K562 (cell line): ENCODE results near the gene RBM3. TPM values are rescaled to one million over a fixed set of nuclear protein-coding genes. Genes with fewer than 3 reads are reported as not detected.

Experiments used
- ATAC-seq: fragments of 200-7000 bp; cut with Tn5 transposase; 3 replicates; pipeline ENCODE4 v1.9.1; 2020; ENCODE audit warnings: moderate library complexity
- BruUV-seq: library from RNA; stranded (reverse); fragments of 400-500 nt; replicated peaks from 2 replicates; lab custom pipeline; 2021; lab: Mats Ljungman, UMichigan
- CTCF ChIA-PET: fragments of 300-600 bp; formaldehyde crosslinking; extraction: SDS; loops from one replicate; lab custom pipeline; 2021; ENCODE audit warnings: low intra/inter-chr PET ratio; lab: Yijun Ruan, JAX
- POLR2A ChIA-PET: fragments of 300-600, 350-650 bp; sonication (Branson Sonifier 250); formaldehyde crosslinking; extraction: SDS; loops from one replicate; lab custom pipeline; 2021; ENCODE audit warnings: antibody characterized with exemption, inconsistent platforms; lab: Yijun Ruan, JAX
- DNase-seq, 4 experiments: peaks; one replicate each; pipeline versions ENCODE4 v3.0.0 to v3.0.0-alpha.2; 2011 to 2018; ENCODE audit warnings: low spot score in 3 of 4, mixed read lengths in 3 of 4; ENCODE audit errors: extremely low read depth in 1 of 4
- FAIRE-seq: peaks from 2 replicates; lab custom pipeline; 2011; peaks lifted over from hg19 to GRCh38; lab: Jason Lieb, UNC
- H2AFZ ChIP-seq: 2 replicates; pipeline ENCODE4 v1.6.0; 2011; ENCODE audit warnings: low read depth, low read length, control low read depth, inconsistent platforms
- H3K27ac ChIP-seq: fragments of 200-600 bp; 3 replicates; pipeline ENCODE4 v1.8.0; 2011; ENCODE audit warnings: low read depth, mild to moderate bottlenecking, control low read depth, inconsistent platforms, low read length, moderate library complexity, mixed read lengths; ENCODE audit errors: extremely low read depth
- H3K27me3 ChIP-seq, 2 experiments: fragments of 300-600 bp in 1 of 2; 2 replicates in 1 of 2; 3 replicates in 1 of 2; pipeline versions ENCODE4 v1.6.0 to v1.8.0; 2011; ENCODE audit warnings: inconsistent platforms in 2 of 2, low read length in 2 of 2, mild to moderate bottlenecking in 1 of 2, mixed read lengths in 1 of 2, moderate library complexity in 1 of 2; ENCODE audit not compliant: control insufficient read depth in 2 of 2, insufficient read depth in 2 of 2
- H3K36me3 ChIP-seq: fragments of 300-600 bp; 3 replicates; pipeline ENCODE4 v1.8.0; 2011; ENCODE audit warnings: mild to moderate bottlenecking, low read length, inconsistent platforms; ENCODE audit not compliant: control insufficient read depth, insufficient read depth
- H3K4me1 ChIP-seq, 2 experiments: fragments of 200-600 bp in 1 of 2; replicated peaks in 1 of 2; 2 replicates in 1 of 2; 3 replicates in 1 of 2; pipeline versions ENCODE4 v1.5.1 to v1.8.0; 2011; ENCODE audit warnings: inconsistent platforms in 2 of 2, low read length in 2 of 2, mild to moderate bottlenecking in 1 of 2, mixed read lengths in 1 of 2, moderate library complexity in 1 of 2; ENCODE audit not compliant: control insufficient read depth in 2 of 2, insufficient read depth in 2 of 2
- H3K4me2 ChIP-seq: 2 replicates; pipeline ENCODE4 v1.6.1; 2011; ENCODE audit warnings: low read length, control low read depth, inconsistent platforms, mixed read lengths; ENCODE audit not compliant: insufficient read depth
- H3K4me3 ChIP-seq: fragments of 200-600 bp; sonication (generic), shearing (Covaris generic); 2 replicates; pipeline ENCODE4 v1.5.1; 2016; ENCODE audit warnings: control low read depth, inconsistent platforms
- H3K79me2 ChIP-seq: fragments of 200-600 bp; 3 replicates; pipeline ENCODE4 v1.8.0; 2011; ENCODE audit warnings: low read length, inconsistent platforms; ENCODE audit not compliant: control insufficient read depth, insufficient read depth
- H3K9ac ChIP-seq, 2 experiments: 2 replicates each; pipeline versions ENCODE4 v1.6.0 to v1.6.1; 2011; ENCODE audit warnings: low read depth in 2 of 2, low read length in 2 of 2, control low read depth in 1 of 2, inconsistent platforms in 1 of 2, mild to moderate bottlenecking in 1 of 2, mixed read lengths in 1 of 2; ENCODE audit not compliant: insufficient read depth in 1 of 2
- H3K9me1 ChIP-seq: one replicate; pipeline ENCODE4 v1.6.0; 2011; ENCODE audit warnings: inconsistent platforms, mild to moderate bottlenecking, low read length, moderate library complexity; ENCODE audit not compliant: control insufficient read depth, insufficient read depth
- H3K9me3 ChIP-seq: replicated peaks from 2 replicates; pipeline ENCODE4 v1.5.1; 2011; ENCODE audit warnings: low read depth, low read length, inconsistent platforms; ENCODE audit not compliant: control insufficient read depth, insufficient read depth
- H4K20me1 ChIP-seq: replicated peaks from 2 replicates; pipeline ENCODE4 v1.6.1; 2011; ENCODE audit warnings: low read length, inconsistent platforms, mixed read lengths; ENCODE audit not compliant: control insufficient read depth, insufficient read depth
- CBX2 ChIP-seq: fragments of 200-600 bp; sonication (generic); IDR thresholded peaks from one replicate; pipeline ENCODE4 v1.6.1; 2012; ENCODE audit warnings: mild to moderate bottlenecking, low read length, inconsistent platforms; ENCODE audit not compliant: insufficient read depth, poor library complexity, severe bottlenecking
- CHCHD3 ChIP-seq: fragments of 250-450 bp; sonication (Bioruptor Pico); IDR thresholded peaks from 2 replicates; pipeline ENCODE4 v2.1.2; 2022; ENCODE audit warnings: mild to moderate bottlenecking
- CUX1 ChIP-seq: fragments of 200-800 bp; sonication (Bioruptor generic); IDR thresholded peaks from 2 replicates; pipeline ENCODE4 v1.6.1; 2016; ENCODE audit warnings: missing genetic modification characterization, missing compliant biosample characterization
- ELF1 ChIP-seq: fragments of 200-800 bp; sonication (Bioruptor generic); IDR thresholded peaks from 2 replicates; pipeline ENCODE4 v1.6.1; 2016; ENCODE audit warnings: missing genetic modification characterization, missing compliant biosample characterization
- HCFC1 ChIP-seq: IDR thresholded peaks from 2 replicates; pipeline ENCODE4 v1.6.1; 2012; ENCODE audit warnings: low read depth, low read length, improper control_type of control experiment
- HLTF ChIP-seq: fragments of 450-650 bp; IDR thresholded peaks from 2 replicates; pipeline ENCODE4 v1.6.1; 2016
- IRF9 ChIP-seq: fragments of 450-650 bp; IDR thresholded peaks from 2 replicates; pipeline ENCODE4 v1.6.1; 2016; ENCODE audit warnings: missing biosample characterization, missing genetic modification characterization
- MAFG ChIP-seq: fragments of 450-650 bp; conservative IDR thresholded peaks from 2 replicates; pipeline ENCODE4 v1.6.1; 2016; ENCODE audit warnings: missing genetic modification characterization, missing compliant biosample characterization
- MEF2D ChIP-seq: conservative IDR thresholded peaks from 2 replicates; pipeline ENCODE4 v1.6.1; 2016; ENCODE audit warnings: low read depth, missing genetic modification characterization, missing compliant biosample characterization
- MEIS2 ChIP-seq: fragments of 450-650 bp; IDR thresholded peaks from 2 replicates; pipeline ENCODE4 v1.6.1; 2014; ENCODE audit warnings: mild to moderate bottlenecking; ENCODE audit not compliant: partially characterized antibody
- MYNN ChIP-seq, 2 experiments: sonication (generic); formaldehyde crosslinking in 1 of 2; IDR thresholded peaks; 2 replicates each; pipeline versions ENCODE4 v1.5.0 to v1.6.1; 2016 to 2020; ENCODE audit warnings: antibody characterized with exemption in 1 of 2, missing genetic modification reagents in 1 of 2
- NFXL1 ChIP-seq: fragments of 450-650 bp; formaldehyde crosslinking; IDR thresholded peaks from 2 replicates; pipeline ENCODE4 v1.4.0; 2021; ENCODE audit warnings: mild to moderate bottlenecking
- PTBP1 ChIP-seq: fragments of 200-400 bp; formaldehyde crosslinking; IDR thresholded peaks from 2 replicates; pipeline ENCODE4 v1.6.1; 2017; ENCODE audit warnings: low read depth, low read length
- RB1 ChIP-seq: fragments of 450-650 bp; IDR thresholded peaks from 2 replicates; pipeline ENCODE4 v1.6.1; 2017; ENCODE audit warnings: low read depth, mild to moderate bottlenecking
- STAG1 ChIP-seq: sonication (generic); formaldehyde crosslinking; IDR thresholded peaks from 2 replicates; pipeline ENCODE4 v1.5.0; 2020; ENCODE audit warnings: missing genetic modification reagents, borderline replicate concordance
- ZNF311 ChIP-seq: fragments of 250-450 bp; sonication (Bioruptor Pico); IDR thresholded peaks from 2 replicates; pipeline ENCODE4 v1.4.0; 2020; ENCODE audit warnings: mild to moderate bottlenecking, moderate library complexity
- ZNF561 ChIP-seq: fragments of 450-650 bp; formaldehyde crosslinking; conservative IDR thresholded peaks from 2 replicates; pipeline ENCODE4 v1.4.0; 2020; ENCODE audit warnings: mild to moderate bottlenecking, moderate library complexity
- ZNF778 ChIP-seq: fragments of 450-650 bp; formaldehyde crosslinking; IDR thresholded peaks from 2 replicates; pipeline ENCODE4 v1.4.0; 2020; ENCODE audit warnings: mild to moderate bottlenecking, moderate library complexity
- WGBS: fragments of 100-300 bp; shearing (Covaris generic); methylation state at CpG from one replicate; pipeline ENCODE4 v1.1.6; 2016; ENCODE audit warnings: low coverage, mixed read lengths; ENCODE audit not compliant: insufficient coverage; ENCODE audit errors: missing lambda C conversion rate; 5-methylcytosine and 5-hydroxymethylcytosine counted together
- in situ Hi-C: fragments of 300-500 bp; cut with MboI; formaldehyde crosslinking; loops from 4 replicates; pipeline ENCODE4 v1.15.0; 2018; ENCODE audit warnings: inconsistent platforms, mixed read lengths
- intact Hi-C: fragments of 100-400 bp; cut with micrococcal nuclease; formaldehyde crosslinking; loops from 2 replicates; pipeline ENCODE4 v1.14.2; 2022
- polyA plus RNA-seq, 8 experiments: library from polyadenylated mRNA; depleted of rRNA in 4 of 8; stranded (reverse) in 5 of 8; unstranded in 3 of 8; fragments of >200 nt; fragmentation: Nextera tagmentation in 2 of 8; fragmentation: Illumina TruSeq in 1 of 8; extraction: Ambion mirVana in 2 of 8; extraction: Trizol in 1 of 8; gene quantifications; 2 replicates each; pipeline versions ENCODE4 v1.2.1 to v1.2.3, GENCODE V29; 2011 to 2014; ENCODE audit warnings: inconsistent platforms in 1 of 8, missing spikeins in 1 of 8
- total RNA-seq, 7 experiments: library from RNA; depleted of rRNA in 6 of 7; stranded (reverse); fragments of >200 nt in 6 of 7; fragmentation: Illumina TruSeq in 2 of 7; extraction: Trizol in 2 of 7; gene quantifications; 2 replicates each; pipeline versions ENCODE4 v1.2.1 to v1.2.3, GENCODE V29; 2011 to 2021; ENCODE audit warnings: low replicate concordance in 1 of 7

The RBM3 gene
- total and polyA plus RNA-seq, 9 of the 15 experiments (the other 6 are each of a cell fraction or from before 2014, with no cell fraction given) = 70.3 to 272 (median 209) TPM

DNA sequence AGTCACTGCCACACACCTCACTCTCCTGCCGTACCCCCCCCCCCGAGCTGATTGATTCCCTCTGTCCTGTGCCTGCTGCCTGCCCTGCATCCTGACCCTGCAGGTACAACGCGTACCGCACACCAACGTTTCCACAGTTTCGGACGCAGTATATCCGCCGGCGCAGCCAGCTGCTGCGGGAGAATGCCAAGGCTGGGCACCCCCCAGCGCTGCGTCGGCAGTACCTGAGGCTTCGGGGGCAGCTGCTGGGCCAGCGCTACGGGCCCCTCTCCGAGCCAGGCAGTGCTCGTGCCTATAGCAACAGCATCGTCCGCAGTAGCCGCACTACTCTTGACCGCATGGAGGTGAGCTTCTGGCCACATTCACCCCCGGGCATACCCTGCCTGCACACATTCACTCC, 24.3 kb downstream of the RBM3 start:
- ChIA-PET CTCF (no interaction called here), POLR2A (interaction anchor here (0.6 to 1.3 kb wide), 5 partner anchors 8 to 50 kb away, joined by 3 to 6 read pairs (median 3); partner anchors contain the start of gene RBM3)
- no peak for ATAC-seq
- H3K27ac ChIP-seq = peak overlapping the region; percentile 97; the same call in 1 of the 3 replicates
- 0 out of 2 replicates have a peak overlapping the region, but pooled peaks have one; percentile 49 for H2AFZ ChIP-seq
- intact Hi-C loops (loop anchor here (5.0 kb wide), 1 partner anchor 79 kb away; no protein-coding TSS in a partner anchor), in situ Hi-C loops (no loop called here)
- H3K9me1 ChIP-seq = no peaks in the 10 kb centered on the region
- H3K27me3 ChIP-seq = no peaks in the 10 kb centered on the region
- no peak for FAIRE-seq
- peaks cover 5 to 36% of the 10 kb centered on the region in 2 experiments; a peak in 3 of 5 replicates for H3K4me1 ChIP-seq
- H3K9me3 ChIP-seq = no peaks in the 10 kb centered on the region
- no peak for DNase-seq
- WGBS = 86% methylated on average over 21 of the region's 25 CpGs
- H3K36me3 ChIP-seq = peaks cover 38% of the 10 kb centered on the region; the same call in 2 of the 3 replicates
- peak overlapping the region; percentile 3 to 93; a peak in 1 of 4 replicates for H3K9ac ChIP-seq
- BruUV-seq = no TSS peak
- H3K4me2 ChIP-seq = peak overlapping the region; percentile 99
- H3K4me3 ChIP-seq = no peak overlapping the region; the same call in 1 of the 2 replicates
- no peaks in the 10 kb centered on the region for H4K20me1 ChIP-seq
- peaks cover 12% of the 10 kb centered on the region for H3K79me2 ChIP-seq
- no peak for TF ChIP-seq MEF2D (tag)
- no peak for TF ChIP-seq MAFG
- no peak for TF ChIP-seq MEIS2
- no peak for TF ChIP-seq ELF1 (tag)
- TF ChIP-seq MYNN (IDR thresholded peaks at IDR 0.05) = no peak
- no peak for TF ChIP-seq MYNN (CRISPR knock-in tag; IDR thresholded peaks at IDR 0.05)
- TF ChIP-seq CHCHD3 = no peak
- no peak for TF ChIP-seq CUX1
- TF ChIP-seq ZNF311 (CRISPR knock-in tag) = no peak
- TF ChIP-seq PTBP1 = no peak
- TF ChIP-seq RB1 = no peak
- TF ChIP-seq HCFC1 = no peak
- no peak for TF ChIP-seq NFXL1 (CRISPR knock-in tag)
- no peak for TF ChIP-seq CBX2
- TF ChIP-seq ZNF561 (CRISPR knock-in tag) = no peak
- no peak for TF ChIP-seq HLTF
- TF ChIP-seq IRF9 (tag) = no peak
- TF ChIP-seq STAG1 (CRISPR knock-in tag) = no peak
- no peak for TF ChIP-seq ZNF778 (CRISPR knock-in tag)
